ENCODE measurements around the gene TPST2.

DNA sequence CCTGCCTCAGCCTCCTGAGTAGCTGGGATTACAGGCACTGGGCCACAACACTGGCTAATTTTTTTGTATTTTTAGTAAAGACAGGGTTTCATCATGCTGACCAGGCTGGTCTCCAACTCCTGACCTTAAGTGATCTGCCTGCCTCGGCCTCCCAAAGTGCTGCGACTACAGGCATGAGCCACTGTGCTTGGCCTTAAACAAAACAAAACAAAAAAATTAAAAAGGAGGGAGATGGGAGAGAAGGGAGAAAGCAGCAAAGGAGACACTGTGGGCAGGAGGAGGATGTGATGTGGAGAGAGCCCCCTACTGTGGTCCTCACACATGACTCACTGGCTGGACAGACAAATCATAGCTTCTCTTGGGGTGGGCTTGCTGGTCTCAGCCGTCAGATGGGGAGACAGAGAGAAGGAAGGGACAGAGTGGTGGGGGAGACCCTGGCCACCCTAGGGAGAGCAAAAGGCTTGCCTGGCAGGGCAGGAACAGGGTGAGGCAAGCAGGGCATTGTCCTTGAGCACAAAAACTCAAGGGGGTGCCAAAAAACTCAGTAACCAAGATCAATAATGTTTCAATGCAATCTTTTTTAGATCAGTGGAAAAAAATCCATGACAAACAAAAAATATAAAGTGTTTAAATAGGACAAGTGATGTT, 31.6 kb downstream of the TPST2 start:
- TF ChIP-seq EZH2 (IDR thresholded peaks at IDR 0.05): no peak
- TF ChIP-seq TCF7L2 (IDR thresholded peaks at IDR 0.05; ENCODE audit: borderline replicate concordance, extremely low read depth, insufficient read depth, insufficient read length): no peak
- TF ChIP-seq, protein P1, sequence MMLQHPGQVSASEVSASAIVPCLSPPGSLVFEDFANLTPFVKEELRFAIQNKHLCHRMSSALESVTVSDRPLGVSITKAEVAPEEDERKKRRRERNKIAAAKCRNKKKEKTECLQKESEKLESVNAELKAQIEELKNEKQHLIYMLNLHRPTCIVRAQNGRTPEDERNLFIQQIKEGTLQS (IDR thresholded peaks at IDR 0.05): no peak
- TF ChIP-seq, protein P2, sequence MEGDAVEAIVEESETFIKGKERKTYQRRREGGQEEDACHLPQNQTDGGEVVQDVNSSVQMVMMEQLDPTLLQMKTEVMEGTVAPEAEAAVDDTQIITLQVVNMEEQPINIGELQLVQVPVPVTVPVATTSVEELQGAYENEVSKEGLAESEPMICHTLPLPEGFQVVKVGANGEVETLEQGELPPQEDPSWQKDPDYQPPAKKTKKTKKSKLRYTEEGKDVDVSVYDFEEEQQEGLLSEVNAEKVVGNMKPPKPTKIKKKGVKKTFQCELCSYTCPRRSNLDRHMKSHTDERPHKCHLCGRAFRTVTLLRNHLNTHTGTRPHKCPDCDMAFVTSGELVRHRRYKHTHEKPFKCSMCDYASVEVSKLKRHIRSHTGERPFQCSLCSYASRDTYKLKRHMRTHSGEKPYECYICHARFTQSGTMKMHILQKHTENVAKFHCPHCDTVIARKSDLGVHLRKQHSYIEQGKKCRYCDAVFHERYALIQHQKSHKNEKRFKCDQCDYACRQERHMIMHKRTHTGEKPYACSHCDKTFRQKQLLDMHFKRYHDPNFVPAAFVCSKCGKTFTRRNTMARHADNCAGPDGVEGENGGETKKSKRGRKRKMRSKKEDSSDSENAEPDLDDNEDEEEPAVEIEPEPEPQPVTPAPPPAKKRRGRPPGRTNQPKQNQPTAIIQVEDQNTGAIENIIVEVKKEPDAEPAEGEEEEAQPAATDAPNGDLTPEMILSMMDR (IDR thresholded peaks at IDR 0.05 in 2 of 3, conservative IDR thresholded peaks at IDR 0.05 in 1 of 3; ENCODE audit: borderline replicate concordance in 1 of 3, insufficient read depth in 1 of 3, low read depth in 2 of 3, low read length in 2 of 3): no peak
- no peak for TF ChIP-seq EZH2phosphoT487 (IDR thresholded peaks at IDR 0.05; ENCODE audit: borderline replicate concordance)
- no peak for TF ChIP-seq ZNF274 (IDR thresholded peaks at IDR 0.05; ENCODE audit: low read depth, low read length)
- no peak for TF ChIP-seq FOSL1 (IDR thresholded peaks at IDR 0.05; ENCODE audit: low read depth)
- TF ChIP-seq, protein P3, sequence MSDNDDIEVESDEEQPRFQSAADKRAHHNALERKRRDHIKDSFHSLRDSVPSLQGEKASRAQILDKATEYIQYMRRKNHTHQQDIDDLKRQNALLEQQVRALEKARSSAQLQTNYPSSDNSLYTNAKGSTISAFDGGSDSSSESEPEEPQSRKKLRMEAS (IDR thresholded peaks at IDR 0.05): no peak

Measured in HCT116 (cell line).